HFFc6 (cell line): ENCODE results near the gene PARP14. TPM values are rescaled to one million over a fixed set of nuclear protein-coding genes. Genes with fewer than 3 reads are reported as not detected.

Source experiments
- DNase-seq: peaks from one replicate; pipeline ENCODE4 v3.0.0-alpha.2; 2018
- H3K27ac Mint-ChIP-seq: 2 replicates; pipeline ENCODE4 v1.8.0; 2020; ENCODE audit warnings: mild to moderate bottlenecking, mixed read lengths
- H3K27me3 Mint-ChIP-seq: 2 replicates; pipeline ENCODE4 v1.8.0; 2021; ENCODE audit warnings: mild to moderate bottlenecking, moderate library complexity, mixed read lengths; ENCODE audit not compliant: insufficient read depth
- H3K36me3 Mint-ChIP-seq: 2 replicates; pipeline ENCODE4 v1.8.0; 2021; ENCODE audit warnings: low read depth, mixed read lengths
- H3K4me1 Mint-ChIP-seq: 2 replicates; pipeline ENCODE4 v1.8.0; 2020; ENCODE audit warnings: low read depth, mixed read lengths
- H3K4me3 Mint-ChIP-seq: 2 replicates; pipeline ENCODE4 v1.8.0; 2020; ENCODE audit warnings: mild to moderate bottlenecking, moderate library complexity, mixed read lengths
- H3K9me3 Mint-ChIP-seq: 2 replicates; pipeline ENCODE4 v1.8.0; 2020; ENCODE audit warnings: mild to moderate bottlenecking, mixed read lengths
- CTCF ChIP-seq: fragments of 200-600 bp; sonication (generic); IDR thresholded peaks from 2 replicates; pipeline ENCODE4 v1.5.0; 2021; ENCODE audit warnings: antibody characterized with exemption, mild to moderate bottlenecking
- total RNA-seq, 6 experiments: library from RNA; stranded (reverse); fragmentation: NEBNext Ultra II Directional; extraction: Animal tissue kit (Norgen Biotek cat#: 25700); gene quantifications; 2 replicates in 1 of 6; 3 replicates in 5 of 6; pipeline ENCODE4 v1.2.3, GENCODE V29; 2021

PARP14 gene
- total RNA-seq, 6 experiments from 2014 or later, result 5.3 to 16.1 (median 12.8) TPM

GRCh38 chr3:122687298-122687697, 6.7 kb downstream of the PARP14 start:
- no peak for DNase-seq
- H3K9me3 Mint-ChIP-seq, result no peaks in the 10 kb centered on the region
- no peak for TF ChIP-seq CTCF

GRCh38 chr3:122688996-122689395, 8.4 kb downstream of the PARP14 start:
- DNase-seq, result peak; percentile 9
- peaks cover 2% of the 10 kb centered on the region; the same call in 1 of the 2 replicates for H3K27me3 Mint-ChIP-seq
- peaks cover 8% of the 10 kb centered on the region for H3K4me1 Mint-ChIP-seq
- no peak for TF ChIP-seq CTCF
- H3K36me3 Mint-ChIP-seq, result no peaks in the 10 kb centered on the region; the same call in 1 of the 2 replicates
- H3K9me3 Mint-ChIP-seq, result no peaks in the 10 kb centered on the region
- H3K27ac Mint-ChIP-seq, result no peak overlapping the region
- H3K4me3 Mint-ChIP-seq, result no peak overlapping the region

More at GRCh38 chr3:122687298-122687697, 6.7 kb downstream of the PARP14 start:
- H3K27me3 Mint-ChIP-seq, result peaks cover 2% of the 10 kb centered on the region; the same call in 1 of the 2 replicates
- peaks cover 8% of the 10 kb centered on the region for H3K4me1 Mint-ChIP-seq
- no peak overlapping the region for H3K4me3 Mint-ChIP-seq
- no peak overlapping the region for H3K27ac Mint-ChIP-seq
- no peaks in the 10 kb centered on the region; the same call in 1 of the 2 replicates for H3K36me3 Mint-ChIP-seq

GRCh38 chr3:122689587-122689986, 8.9 kb downstream of the PARP14 start:
- Mint-ChIP-seq H3K4me3 (no peak overlapping the region), H3K9me3 (no peaks in the 10 kb centered on the region), H3K4me1 (peaks cover 8% of the 10 kb centered on the region), H3K27ac (peak overlapping the region; percentile 10; the same call in 1 of the 2 replicates), H3K27me3 (peaks cover 2% of the 10 kb centered on the region; the same call in 1 of the 2 replicates), H3K36me3 (no peaks in the 10 kb centered on the region; the same call in 1 of the 2 replicates)
- TF ChIP-seq CTCF, result no peak
- DNase-seq, result peak; percentile 35

DNA sequence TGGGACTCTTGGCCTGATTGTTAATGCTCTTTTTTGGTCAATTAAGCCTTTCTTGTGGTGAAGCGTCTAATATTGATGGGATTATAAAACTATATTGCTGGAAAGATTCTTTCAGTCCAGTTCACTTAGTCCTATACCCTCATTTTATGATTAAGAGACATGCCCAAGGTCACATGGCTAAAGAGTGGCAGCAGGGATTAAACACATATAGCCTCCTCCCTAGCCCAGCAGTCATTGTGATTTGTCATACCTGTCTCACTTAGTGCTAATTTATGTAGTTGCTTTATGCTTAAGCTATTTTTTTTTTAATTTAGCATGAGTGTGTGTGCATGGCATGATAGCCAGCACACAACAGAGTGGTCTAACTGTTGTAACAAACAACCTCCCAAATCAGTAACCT, 9.5 kb downstream of the PARP14 start:
- H3K27me3 Mint-ChIP-seq, result peaks cover 2% of the 10 kb centered on the region; the same call in 1 of the 2 replicates
- TF ChIP-seq CTCF, result no peak
- no peak for DNase-seq
- H3K27ac Mint-ChIP-seq, result no peak overlapping the region
- H3K4me1 Mint-ChIP-seq, result peaks cover 8% of the 10 kb centered on the region
- H3K36me3 Mint-ChIP-seq, result peaks cover 5% of the 10 kb centered on the region; the same call in 1 of the 2 replicates
- H3K4me3 Mint-ChIP-seq, result no peak overlapping the region
- no peaks in the 10 kb centered on the region for H3K9me3 Mint-ChIP-seq

GRCh38 chr3:122691195-122691594, 10.6 kb downstream of the PARP14 start:
- Mint-ChIP-seq H3K4me3 (no peak overlapping the region), H3K27me3 (peaks cover 2% of the 10 kb centered on the region; the same call in 1 of the 2 replicates), H3K4me1 (peaks cover 8% of the 10 kb centered on the region), H3K36me3 (peaks cover 8% of the 10 kb centered on the region; the same call in 1 of the 2 replicates), H3K9me3 (no peaks in the 10 kb centered on the region), H3K27ac (no peak overlapping the region)
- peak; percentile 58 for DNase-seq
- no peak for TF ChIP-seq CTCF
